Trophoblast cell (in vitro differentiated cells and primary cell): ENCODE results near the gene SCARF1.

Source experiments
- DNase-seq, 2 donors: peaks; one replicate each; pipeline ENCODE4 v3.0.0-alpha.2; 2016
- H2AFZ ChIP-seq: 2 replicates; pipeline ENCODE4 v1.6.1; 2013; ENCODE audit warnings: low read length, moderate library complexity, mild to moderate bottlenecking; ENCODE audit not compliant: insufficient read depth, poor library complexity
- H2AK5ac ChIP-seq: 2 replicates; pipeline ENCODE4 v1.6.1; 2013; ENCODE audit warnings: mild to moderate bottlenecking, low read length
- H2BK120ac ChIP-seq: 2 replicates; pipeline ENCODE4 v1.6.1; 2013; ENCODE audit warnings: low read length, mild to moderate bottlenecking, moderate library complexity; ENCODE audit not compliant: insufficient read depth, poor library complexity
- H2BK12ac ChIP-seq: 2 replicates; pipeline ENCODE4 v1.6.1; 2013; ENCODE audit warnings: mild to moderate bottlenecking, low read length, moderate library complexity
- H2BK5ac ChIP-seq: 2 replicates; pipeline ENCODE4 v1.6.1; 2013; ENCODE audit warnings: low read length, low read depth, moderate library complexity, mild to moderate bottlenecking; ENCODE audit not compliant: poor library complexity
- H3K14ac ChIP-seq: 2 replicates; pipeline ENCODE4 v1.6.1; 2013; ENCODE audit warnings: mild to moderate bottlenecking, low read length
- H3K18ac ChIP-seq: 2 replicates; pipeline ENCODE4 v1.6.1; 2013; ENCODE audit warnings: mild to moderate bottlenecking, low read length
- H3K23ac ChIP-seq: 2 replicates; pipeline ENCODE4 v1.6.1; 2013; ENCODE audit warnings: low read length
- H3K27ac ChIP-seq: 2 replicates; pipeline ENCODE4 v1.5.1; 2013; ENCODE audit warnings: low read depth, mild to moderate bottlenecking, inconsistent platforms, low read length, moderate library complexity
- H3K27me3 ChIP-seq: 2 replicates; pipeline ENCODE4 v1.6.1; 2013; ENCODE audit warnings: inconsistent platforms, mild to moderate bottlenecking, low read length, moderate library complexity; ENCODE audit not compliant: insufficient read depth
- H3K36me3 ChIP-seq, 2 experiments: 1 replicate in 1 of 2; 2 replicates in 1 of 2; pipeline ENCODE4 v1.6.1; 2013; ENCODE audit warnings: low read length in 2 of 2, mild to moderate bottlenecking in 2 of 2, moderate library complexity in 1 of 2; ENCODE audit not compliant: insufficient read depth in 2 of 2, control insufficient read depth in 1 of 2
- H3K4ac ChIP-seq: 2 replicates; pipeline ENCODE4 v1.6.1; 2013; ENCODE audit warnings: low read depth, mild to moderate bottlenecking, low read length, moderate library complexity
- H3K4me1 ChIP-seq, 2 experiments: 1 replicate in 1 of 2; 2 replicates in 1 of 2; pipeline ENCODE4 v1.6.1; 2013; ENCODE audit warnings: low read length in 2 of 2, mild to moderate bottlenecking in 2 of 2, moderate library complexity in 1 of 2; ENCODE audit not compliant: insufficient read depth in 2 of 2, control insufficient read depth in 1 of 2
- H3K4me2 ChIP-seq: 2 replicates; pipeline ENCODE4 v1.6.1; 2013; ENCODE audit warnings: inconsistent platforms, mild to moderate bottlenecking, low read length, moderate library complexity
- H3K4me3 ChIP-seq: 2 replicates; pipeline ENCODE4 v1.5.1; 2013; ENCODE audit warnings: mild to moderate bottlenecking, low read depth, low read length, inconsistent platforms
- H3K79me1 ChIP-seq: one replicate; pipeline ENCODE4 v1.6.1; 2013; ENCODE audit warnings: low read length
- H3K79me2 ChIP-seq: 2 replicates; pipeline ENCODE4 v1.6.1; 2013; ENCODE audit warnings: low read length, mild to moderate bottlenecking; ENCODE audit not compliant: control insufficient read depth, insufficient read depth, poor library complexity
- H3K9ac ChIP-seq: 2 replicates; pipeline ENCODE4 v1.6.1; 2013; ENCODE audit warnings: mild to moderate bottlenecking, low read length
- H3K9me3 ChIP-seq: 2 replicates; pipeline ENCODE4 v1.6.1; 2013; ENCODE audit warnings: low read depth, mild to moderate bottlenecking, control low read depth, inconsistent platforms, low read length; ENCODE audit not compliant: insufficient read depth
- H4K12ac ChIP-seq: 2 replicates; pipeline ENCODE4 v1.6.1; 2013; ENCODE audit warnings: low read depth, mild to moderate bottlenecking, low read length, moderate library complexity
- H4K8ac ChIP-seq: 2 replicates; pipeline ENCODE4 v1.6.1; 2013; ENCODE audit warnings: low read depth, mild to moderate bottlenecking, low read length, moderate library complexity
- H4K91ac ChIP-seq: one replicate; pipeline ENCODE4 v1.6.1; 2013; ENCODE audit warnings: low read depth, mild to moderate bottlenecking, low read length, moderate library complexity
- WGBS: extraction: QIAGEN DNeasy Blood & Tissue Kit; methylation state at CpG from one replicate; pipeline ENCODE4 v1.1.7; 2013; ENCODE audit warnings: missing lambda C conversion rate; ENCODE audit not compliant: insufficient read length, insufficient coverage; ENCODE audit errors: extremely low coverage; 5-methylcytosine and 5-hydroxymethylcytosine counted together

The SCARF1 gene

DNA sequence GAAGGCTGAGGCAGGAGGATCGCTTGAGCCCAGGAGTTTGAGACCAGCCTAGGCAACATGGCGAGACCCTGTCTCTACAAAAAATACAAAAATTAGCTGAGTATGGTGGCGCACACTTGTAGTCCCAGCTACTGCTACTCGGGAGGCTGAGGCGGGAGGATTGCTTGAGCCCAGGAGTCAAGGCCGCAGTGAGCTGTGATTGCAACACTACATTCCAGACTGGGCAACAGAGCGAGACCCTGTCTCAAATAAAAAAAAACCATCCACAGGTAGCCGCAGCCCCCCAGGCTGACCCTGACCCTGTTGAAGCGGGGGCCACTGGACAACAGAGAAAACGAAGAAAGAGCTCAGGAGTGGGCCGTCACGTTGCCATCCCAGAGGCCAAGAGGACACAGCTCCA, 20.9 kb downstream of the SCARF1 start:
- no peak overlapping the region for H3K4me3 ChIP-seq
- peaks cover 2% of the 10 kb centered on the region for H3K9me3 ChIP-seq
- no peak overlapping the region for H3K9ac ChIP-seq
- no peak overlapping the region for H2BK12ac ChIP-seq
- no peak overlapping the region for H2AFZ ChIP-seq
- no peak overlapping the region for H3K4me2 ChIP-seq
- H2BK5ac ChIP-seq = no peak overlapping the region
- no peak overlapping the region for H4K8ac ChIP-seq
- no peak overlapping the region for H3K4ac ChIP-seq
- H2BK120ac ChIP-seq = no peak overlapping the region
- no peak for DNase-seq
- peaks cover 8% of the 10 kb centered on the region for H3K79me2 ChIP-seq
- peaks cover 0 to 9% of the 10 kb centered on the region in 2 experiments for H3K36me3 ChIP-seq
- no peak overlapping the region for H3K18ac ChIP-seq
- H3K23ac ChIP-seq = no peak overlapping the region
- no peak overlapping the region for H3K27ac ChIP-seq
- H3K27me3 ChIP-seq = no peaks in the 10 kb centered on the region
- no peak overlapping the region for H4K12ac ChIP-seq
- H2AK5ac ChIP-seq = no peak overlapping the region
- no CpG with 5 or more reads among the region's 12 CpGs for WGBS
- no peak overlapping the region for H3K14ac ChIP-seq
- peaks cover 12 to 25% of the 10 kb centered on the region in 2 experiments for H3K4me1 ChIP-seq
- peaks cover 29% of the 10 kb centered on the region for H3K79me1 ChIP-seq
- no peak overlapping the region for H4K91ac ChIP-seq

DNA sequence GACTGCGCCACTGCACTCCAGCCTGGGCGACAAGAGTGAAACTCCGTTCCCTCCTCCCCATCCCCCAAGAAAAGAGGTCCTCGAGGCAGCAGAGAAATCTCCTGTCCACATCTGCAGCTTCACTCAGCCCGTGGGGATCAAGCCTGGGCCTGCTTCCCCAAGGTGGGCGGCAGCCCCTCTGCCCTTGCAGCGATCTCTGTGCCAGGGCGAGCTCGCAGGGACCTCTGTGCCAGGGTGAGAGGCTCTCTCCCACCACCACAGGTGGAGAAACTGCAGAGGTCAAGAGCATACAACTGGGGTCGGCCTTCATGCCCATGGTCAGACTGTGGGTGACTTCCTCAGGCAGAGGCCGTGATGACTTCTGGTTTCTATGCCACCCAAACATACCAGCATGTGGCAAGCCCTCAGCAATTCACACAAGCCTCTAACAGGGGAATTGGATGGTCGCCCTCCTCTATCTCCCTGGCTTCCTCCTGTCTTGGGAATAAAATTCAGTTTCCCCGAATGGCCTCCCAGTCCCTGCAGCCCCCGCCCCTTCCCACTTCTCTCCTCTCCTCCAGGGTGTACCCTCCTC, 22.4 kb downstream of the SCARF1 start:
- H4K91ac ChIP-seq = peak overlapping the region; percentile 53
- no peak overlapping the region for H4K8ac ChIP-seq
- WGBS = no CpG with 5 or more reads among the region's 14 CpGs
- peaks cover 6% of the 10 kb centered on the region for H3K79me2 ChIP-seq
- no peak overlapping the region for H3K14ac ChIP-seq
- no peaks in the 10 kb centered on the region for H3K27me3 ChIP-seq
- H3K4ac ChIP-seq = no peak overlapping the region
- H3K9me3 ChIP-seq = peaks cover 2% of the 10 kb centered on the region
- no peak overlapping the region for H4K12ac ChIP-seq
- no peak overlapping the region for H2AK5ac ChIP-seq
- H2BK12ac ChIP-seq = no peak overlapping the region
- no peak overlapping the region for H3K4me3 ChIP-seq
- peaks cover 6 to 14% of the 10 kb centered on the region in 2 experiments for H3K36me3 ChIP-seq
- no peak overlapping the region for H3K23ac ChIP-seq
- H2AFZ ChIP-seq = no peak overlapping the region
- H3K9ac ChIP-seq = no peak overlapping the region
- H3K27ac ChIP-seq = no peak overlapping the region
- no peak overlapping the region for H3K18ac ChIP-seq
- H3K4me2 ChIP-seq = no peak overlapping the region
- no peak overlapping the region for H2BK120ac ChIP-seq
- DNase-seq = no peak
- H3K79me1 ChIP-seq = peaks cover 22% of the 10 kb centered on the region
- peaks cover 12 to 24% of the 10 kb centered on the region in 2 experiments for H3K4me1 ChIP-seq
- no peak overlapping the region for H2BK5ac ChIP-seq

DNA sequence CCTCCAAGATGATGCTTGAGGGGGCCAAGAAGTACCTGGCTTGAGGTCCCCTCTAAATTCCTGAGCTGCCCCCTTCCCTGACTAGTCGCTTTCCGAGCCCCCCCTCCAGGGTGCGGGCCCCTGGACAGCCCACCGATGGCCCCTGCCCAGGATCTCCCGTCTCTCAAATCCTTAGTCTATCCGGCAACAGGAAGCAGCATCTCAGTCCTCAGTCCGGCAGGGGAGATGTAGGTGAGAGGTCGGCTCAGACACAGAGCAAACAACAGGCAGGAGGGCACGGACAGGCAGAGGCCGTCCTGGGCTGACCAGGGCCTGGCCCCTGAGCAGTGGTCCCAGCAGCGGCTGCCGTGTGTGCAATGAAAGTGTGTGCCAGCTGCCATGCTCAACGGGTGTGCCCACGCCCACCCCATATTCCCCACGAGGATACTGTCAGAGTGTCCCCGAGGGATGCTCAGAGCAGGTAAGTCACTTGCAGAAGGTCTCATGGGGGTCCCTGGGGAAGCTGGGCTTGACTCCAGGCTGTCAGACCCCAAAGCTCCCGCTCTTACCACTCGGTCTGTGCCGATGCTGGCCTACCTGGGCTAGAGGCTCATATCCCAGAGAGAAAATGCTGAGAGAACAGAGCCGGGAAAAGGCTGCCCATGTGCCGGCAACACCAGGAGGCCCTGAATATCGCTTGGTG, 24.1 kb downstream of the SCARF1 start:
- no peak overlapping the region for H2AFZ ChIP-seq
- peak overlapping the region; percentile 72 for H2AK5ac ChIP-seq
- peak overlapping the region; percentile 17 for H3K4ac ChIP-seq
- H2BK12ac ChIP-seq = peak overlapping the region; percentile 59
- H4K91ac ChIP-seq = peak overlapping the region; percentile 82
- H4K12ac ChIP-seq = no peak overlapping the region
- peaks cover 12 to 18% of the 10 kb centered on the region in 2 experiments for H3K4me1 ChIP-seq
- peak overlapping the region; percentile 72 for H3K18ac ChIP-seq
- peak overlapping the region; percentile 26 for H3K27ac ChIP-seq
- peak in 1 of 2 donors; percentile 62 for DNase-seq
- H3K79me2 ChIP-seq = peaks cover 4% of the 10 kb centered on the region
- no peak overlapping the region for H3K4me2 ChIP-seq
- H3K27me3 ChIP-seq = no peaks in the 10 kb centered on the region
- H3K79me1 ChIP-seq = peaks cover 16% of the 10 kb centered on the region
- H2BK120ac ChIP-seq = peak overlapping the region; percentile 58
- H2BK5ac ChIP-seq = peak overlapping the region; percentile 42
- H4K8ac ChIP-seq = peak overlapping the region; percentile 73
- H3K9me3 ChIP-seq = peaks cover 2% of the 10 kb centered on the region
- peaks cover 14 to 22% of the 10 kb centered on the region in 2 experiments for H3K36me3 ChIP-seq
- H3K4me3 ChIP-seq = no peak overlapping the region
- no CpG with 5 or more reads among the region's 22 CpGs for WGBS
- H3K14ac ChIP-seq = peak overlapping the region; percentile 69
- H3K9ac ChIP-seq = no peak overlapping the region
- H3K23ac ChIP-seq = no peak overlapping the region

DNA sequence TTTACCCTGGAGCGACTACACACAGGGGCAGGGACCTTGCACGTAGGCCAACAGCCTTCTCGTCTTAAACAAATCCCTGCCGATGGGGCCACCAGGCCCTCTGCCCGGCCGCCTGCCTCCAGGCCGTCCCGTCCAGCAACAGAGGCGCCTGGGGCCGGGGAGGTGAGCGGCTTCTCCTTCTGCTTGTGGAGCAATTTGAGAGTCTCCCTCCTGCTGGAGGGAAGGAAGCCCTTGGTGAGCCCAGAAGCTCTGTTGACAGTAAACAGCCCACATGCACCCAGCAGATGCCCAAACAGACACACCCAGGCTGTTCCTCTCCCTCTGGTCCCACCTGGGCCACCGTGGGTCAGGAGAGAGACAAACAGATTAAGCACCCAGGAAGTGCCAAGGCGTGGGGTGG, 25.0 kb downstream of the SCARF1 start:
- H2BK12ac ChIP-seq = no peak overlapping the region
- no peak overlapping the region for H4K8ac ChIP-seq
- peak overlapping the region; percentile 82 for H4K91ac ChIP-seq
- H3K4me3 ChIP-seq = no peak overlapping the region
- peak; percentile 93 to 94 for DNase-seq
- peaks cover 16% of the 10 kb centered on the region for H3K79me1 ChIP-seq
- H4K12ac ChIP-seq = no peak overlapping the region
- peak overlapping the region; percentile 13 for H2BK5ac ChIP-seq
- no peaks in the 10 kb centered on the region for H3K27me3 ChIP-seq
- H3K23ac ChIP-seq = no peak overlapping the region
- no peak overlapping the region for H3K4me2 ChIP-seq
- no peak overlapping the region for H2AFZ ChIP-seq
- no peak overlapping the region for H3K18ac ChIP-seq
- no peak overlapping the region for H3K9ac ChIP-seq
- no CpG with 5 or more reads among the region's 13 CpGs for WGBS
- peaks cover 12 to 18% of the 10 kb centered on the region in 2 experiments for H3K4me1 ChIP-seq
- peaks cover 4% of the 10 kb centered on the region for H3K79me2 ChIP-seq
- peaks cover 2% of the 10 kb centered on the region for H3K9me3 ChIP-seq
- H2BK120ac ChIP-seq = no peak overlapping the region
- H3K14ac ChIP-seq = no peak overlapping the region
- no peak overlapping the region for H3K4ac ChIP-seq
- H3K27ac ChIP-seq = no peak overlapping the region
- H2AK5ac ChIP-seq = no peak overlapping the region
- H3K36me3 ChIP-seq = peaks cover 17 to 26% of the 10 kb centered on the region in 2 experiments
